Keratinocyte (primary cell): ENCODE measurements around the gene L3MBTL3.

ENCODE experiments used
- EZH2 ChIP-seq: IDR thresholded peaks from one replicate; pipeline ENCODE4 v1.6.1; 2012; ENCODE audit warnings: inconsistent platforms, mild to moderate bottlenecking, low read length, moderate library complexity
- TF ChIP-seq, protein P1 (sequence below), 3 experiments: IDR thresholded peaks in 1 of 3; conservative IDR thresholded peaks in 1 of 3; optimal IDR thresholded peaks in 1 of 3; 2 replicates in 2 of 3; 3 replicates in 1 of 3; pipeline versions ENCODE3 to v1.5.1; 2011; ENCODE audit warnings: low read length in 3 of 3, mild to moderate bottlenecking in 3 of 3, moderate library complexity in 2 of 3, control low read depth in 1 of 3, inconsistent platforms in 1 of 3; ENCODE audit not compliant: insufficient read depth in 2 of 3; ENCODE audit errors: extremely low read depth in 1 of 3

DNA sequence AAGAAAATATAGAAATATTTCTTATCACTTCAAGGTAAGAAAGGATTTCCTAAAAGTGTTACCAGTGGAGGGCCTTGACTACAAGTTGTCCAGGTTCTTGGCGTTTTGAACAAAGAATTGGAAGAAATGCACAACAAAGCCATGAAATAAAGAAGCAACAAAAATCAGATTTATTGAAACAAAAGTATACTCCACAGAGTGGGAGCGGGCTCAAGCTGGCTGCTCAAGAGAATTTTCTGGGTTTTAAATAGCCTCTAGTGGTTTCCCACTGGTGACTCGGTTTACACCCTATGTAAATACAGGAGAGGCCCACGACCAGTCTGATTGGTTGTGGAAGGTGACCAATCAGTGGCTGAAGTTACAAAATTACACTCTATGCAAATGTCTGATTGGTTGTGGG, 140.2 kb downstream of the L3MBTL3 start:
- TF ChIP-seq, protein P1, sequence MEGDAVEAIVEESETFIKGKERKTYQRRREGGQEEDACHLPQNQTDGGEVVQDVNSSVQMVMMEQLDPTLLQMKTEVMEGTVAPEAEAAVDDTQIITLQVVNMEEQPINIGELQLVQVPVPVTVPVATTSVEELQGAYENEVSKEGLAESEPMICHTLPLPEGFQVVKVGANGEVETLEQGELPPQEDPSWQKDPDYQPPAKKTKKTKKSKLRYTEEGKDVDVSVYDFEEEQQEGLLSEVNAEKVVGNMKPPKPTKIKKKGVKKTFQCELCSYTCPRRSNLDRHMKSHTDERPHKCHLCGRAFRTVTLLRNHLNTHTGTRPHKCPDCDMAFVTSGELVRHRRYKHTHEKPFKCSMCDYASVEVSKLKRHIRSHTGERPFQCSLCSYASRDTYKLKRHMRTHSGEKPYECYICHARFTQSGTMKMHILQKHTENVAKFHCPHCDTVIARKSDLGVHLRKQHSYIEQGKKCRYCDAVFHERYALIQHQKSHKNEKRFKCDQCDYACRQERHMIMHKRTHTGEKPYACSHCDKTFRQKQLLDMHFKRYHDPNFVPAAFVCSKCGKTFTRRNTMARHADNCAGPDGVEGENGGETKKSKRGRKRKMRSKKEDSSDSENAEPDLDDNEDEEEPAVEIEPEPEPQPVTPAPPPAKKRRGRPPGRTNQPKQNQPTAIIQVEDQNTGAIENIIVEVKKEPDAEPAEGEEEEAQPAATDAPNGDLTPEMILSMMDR (optimal IDR thresholded peaks at IDR 0.05 in 1 of 3, IDR thresholded peaks at IDR 0.05 in 1 of 3, conservative IDR thresholded peaks at IDR 0.05 in 1 of 3; ENCODE audit: extremely low read depth in 1 of 3, insufficient read depth in 2 of 3, low read length in 3 of 3) = no peak
- TF ChIP-seq EZH2 = no peak
